IPS-15b (cell line): Measurements from ENCODE around the gene KRTAP4-11.
"Not testable (repeated sequence)": the region's sequence is repeated elsewhere in the genome, so short reads cannot be mapped to it uniquely, and the experiment has no call there.

Experiments used
- H3K27me3 ChIP-seq: one replicate; pipeline ENCODE4 v1.6.1; 2013; ENCODE audit warnings: low read length; ENCODE audit not compliant: control insufficient read depth, insufficient read depth
- H3K36me3 ChIP-seq: one replicate; pipeline ENCODE4 v1.6.1; 2013; ENCODE audit warnings: low read length; ENCODE audit not compliant: control insufficient read depth, insufficient read depth
- H3K4me1 ChIP-seq: one replicate; pipeline ENCODE4 v1.6.1; 2013; ENCODE audit warnings: mild to moderate bottlenecking, low read length; ENCODE audit not compliant: control insufficient read depth, insufficient read depth
- H3K4me3 ChIP-seq: one replicate; pipeline ENCODE4 v1.5.1; 2013; ENCODE audit warnings: low read depth, low read length
- H3K9ac ChIP-seq: one replicate; pipeline ENCODE4 v1.6.1; 2013; ENCODE audit warnings: low read depth, mild to moderate bottlenecking, low read length
- H3K9me3 ChIP-seq: one replicate; pipeline ENCODE4 v1.6.1; 2013; ENCODE audit warnings: mild to moderate bottlenecking, low read length; ENCODE audit not compliant: control insufficient read depth, insufficient read depth

KRTAP4-11 gene

DNA sequence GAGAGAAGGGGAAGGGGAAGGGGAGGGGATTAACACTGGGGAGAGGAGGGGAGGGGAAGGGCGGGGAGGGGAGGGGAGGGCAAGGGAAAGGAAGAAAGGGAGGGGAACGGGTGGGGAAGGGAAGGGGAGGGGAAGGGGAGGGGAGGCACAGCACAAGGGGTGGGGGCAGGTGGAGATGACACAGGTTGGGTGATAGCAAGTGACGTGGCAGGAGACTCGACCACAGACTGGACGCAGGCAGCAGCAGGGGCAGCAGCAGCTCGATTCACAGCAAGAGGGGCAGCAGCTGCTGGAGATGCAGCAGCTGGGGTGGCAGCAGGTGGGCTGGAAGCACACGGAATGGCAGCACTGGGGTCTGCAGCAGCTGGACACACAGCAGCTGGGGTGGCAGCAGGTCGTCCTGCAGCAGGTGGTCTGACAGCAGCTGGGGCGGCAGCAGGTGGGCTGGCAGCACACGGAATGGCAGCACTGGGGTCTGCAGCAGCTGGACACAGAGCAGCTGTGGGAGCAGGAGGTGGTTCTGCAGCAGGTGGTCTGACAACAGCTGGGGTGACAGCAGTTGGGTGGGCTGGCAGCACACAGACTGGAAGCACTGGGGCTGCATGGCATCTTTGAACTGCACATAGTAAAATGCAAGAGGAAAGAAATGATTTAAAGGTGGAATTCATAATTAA lies 16.4 kb downstream of the KRTAP4-11 start, which contains the start of gene KRTAP4-16:
Gene KRTAP4-16, minus strand, starts transcription at position 624 of the 674 bp plus-strand sequence. Its CDS starts 0 bp downstream, at position 624.
- no peak within 1 kb of the TSS for H3K4me3 ChIP-seq
- no peaks in the 10 kb centered on the region for H3K9me3 ChIP-seq
- H3K9ac ChIP-seq, result no peak within 1 kb of the TSS
- H3K27me3 ChIP-seq, result no peaks in the 10 kb centered on the region
- H3K36me3 ChIP-seq, result no peaks in the 10 kb centered on the region
- H3K4me1 ChIP-seq, result no peaks in the 10 kb centered on the region

DNA sequence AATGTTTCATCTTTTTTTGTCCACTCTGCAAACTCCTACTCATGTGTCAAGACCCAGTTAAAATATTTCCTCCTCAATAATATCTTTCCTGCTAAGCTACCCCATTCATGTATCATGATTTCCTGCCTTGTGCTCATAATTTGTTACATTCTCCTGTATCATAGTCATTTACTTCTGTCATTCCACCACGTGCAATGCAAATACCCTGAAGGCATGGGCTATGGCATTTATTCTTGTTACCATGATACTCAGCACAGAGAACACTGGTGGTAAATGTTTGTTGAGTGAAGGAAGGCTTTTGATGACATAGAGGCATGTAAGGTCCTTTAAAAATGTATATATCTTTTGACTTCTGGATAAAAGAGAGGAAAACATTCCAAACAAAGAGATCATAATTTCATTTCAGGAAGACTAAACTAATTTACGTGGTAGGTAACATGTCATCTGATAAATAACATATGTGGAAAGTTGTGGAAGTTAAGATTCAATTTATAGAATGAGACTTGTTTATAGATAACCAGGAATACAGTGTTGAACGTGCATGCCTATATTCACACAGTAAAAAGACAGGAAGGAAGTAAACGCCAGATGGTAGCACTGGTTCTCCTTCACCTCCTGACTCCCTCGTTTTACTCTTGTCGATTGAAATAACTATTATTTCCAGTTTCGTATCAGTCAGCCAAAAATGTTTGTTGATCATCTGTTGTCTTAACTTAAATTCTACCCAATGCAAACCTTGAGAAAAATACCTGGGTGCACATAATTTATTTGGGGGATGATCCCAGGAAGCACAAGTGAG lies 18.3 kb downstream of the KRTAP4-11 start:
- not testable (repeated sequence) for H3K9me3 ChIP-seq, H3K9ac ChIP-seq, H3K27me3 ChIP-seq, H3K4me1 ChIP-seq, H3K4me3 ChIP-seq, H3K36me3 ChIP-seq

- H3K4me1 ChIP-seq, result peaks cover 2% of the 10 kb centered on the region
- no peak overlapping the region for H3K4me3 ChIP-seq
- no peak overlapping the region for H3K9ac ChIP-seq
- H3K36me3 ChIP-seq, result no peaks in the 10 kb centered on the region
- H3K27me3 ChIP-seq, result no peaks in the 10 kb centered on the region
- H3K9me3 ChIP-seq, result no peaks in the 10 kb centered on the region
Measured at GRCh38 chr17:41098481-41098880, 19.7 kb downstream of the KRTAP4-11 start.

DNA sequence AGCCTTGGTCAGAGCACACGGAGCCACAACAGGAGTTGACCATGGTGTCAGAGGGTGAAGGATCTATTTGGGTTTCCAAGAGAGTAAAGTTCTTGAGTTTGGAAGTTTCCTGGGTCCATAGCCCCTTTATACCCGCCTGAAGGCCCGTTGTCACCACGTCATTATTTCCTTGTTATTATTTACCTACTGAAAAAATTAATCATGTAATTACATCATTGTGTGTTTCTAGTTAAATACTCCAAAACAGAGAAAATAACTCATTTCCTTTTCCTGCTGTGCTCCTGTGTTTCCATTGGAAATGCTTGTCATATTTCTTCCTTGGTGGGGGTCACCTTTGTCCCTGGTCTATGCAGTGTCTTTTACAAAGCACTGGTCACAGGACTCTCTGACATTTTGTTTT lies 20.1 kb downstream of the KRTAP4-11 start, which contains the start of gene KRTAP4-8:
Gene KRTAP4-8, minus strand, starts transcription at position 101 of the 400 bp plus-strand sequence. Its CDS starts 58 bp downstream, at position 43.
- Histone ChIP-seq H3K9me3 (no peaks in the 10 kb centered on the region), H3K36me3 (no peaks in the 10 kb centered on the region), H3K4me3 (no peak within 1 kb of the TSS), H3K9ac (no peak within 1 kb of the TSS), H3K27me3 (no peaks in the 10 kb centered on the region), H3K4me1 (peaks cover 2% of the 10 kb centered on the region)

DNA sequence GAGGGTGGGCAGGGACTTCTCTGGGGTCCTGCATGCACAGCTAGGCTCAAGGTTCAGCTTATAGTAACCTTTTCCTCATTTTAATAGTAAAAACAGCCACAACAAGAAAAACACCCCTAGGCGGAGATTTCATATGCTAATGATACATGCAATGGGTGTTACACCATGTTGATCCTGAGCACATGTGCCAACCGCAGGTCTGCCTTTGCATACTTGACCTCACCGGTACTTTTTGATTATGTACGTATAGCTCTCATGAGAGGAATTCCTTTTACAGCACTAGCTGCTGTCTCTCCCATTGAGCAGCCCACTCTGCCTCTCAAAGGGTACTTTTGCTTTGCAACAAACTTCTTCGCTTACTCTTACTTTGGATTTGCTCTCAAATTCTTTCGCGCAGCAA lies 22.1 kb downstream of the KRTAP4-11 start:
- no peak overlapping the region for H3K9ac ChIP-seq
- no peak overlapping the region for H3K4me3 ChIP-seq
- H3K9me3 ChIP-seq, result peaks cover 3% of the 10 kb centered on the region
- peaks cover 2% of the 10 kb centered on the region for H3K4me1 ChIP-seq
- no peaks in the 10 kb centered on the region for H3K27me3 ChIP-seq
- H3K36me3 ChIP-seq, result no peaks in the 10 kb centered on the region

GRCh38 chr17:41088760-41089352 lies 29.3 kb downstream of the KRTAP4-11 start:
- H3K4me1 ChIP-seq, H3K9ac ChIP-seq, H3K4me3 ChIP-seq, H3K27me3 ChIP-seq, H3K36me3 ChIP-seq, H3K9me3 ChIP-seq: not testable (repeated sequence)

DNA sequence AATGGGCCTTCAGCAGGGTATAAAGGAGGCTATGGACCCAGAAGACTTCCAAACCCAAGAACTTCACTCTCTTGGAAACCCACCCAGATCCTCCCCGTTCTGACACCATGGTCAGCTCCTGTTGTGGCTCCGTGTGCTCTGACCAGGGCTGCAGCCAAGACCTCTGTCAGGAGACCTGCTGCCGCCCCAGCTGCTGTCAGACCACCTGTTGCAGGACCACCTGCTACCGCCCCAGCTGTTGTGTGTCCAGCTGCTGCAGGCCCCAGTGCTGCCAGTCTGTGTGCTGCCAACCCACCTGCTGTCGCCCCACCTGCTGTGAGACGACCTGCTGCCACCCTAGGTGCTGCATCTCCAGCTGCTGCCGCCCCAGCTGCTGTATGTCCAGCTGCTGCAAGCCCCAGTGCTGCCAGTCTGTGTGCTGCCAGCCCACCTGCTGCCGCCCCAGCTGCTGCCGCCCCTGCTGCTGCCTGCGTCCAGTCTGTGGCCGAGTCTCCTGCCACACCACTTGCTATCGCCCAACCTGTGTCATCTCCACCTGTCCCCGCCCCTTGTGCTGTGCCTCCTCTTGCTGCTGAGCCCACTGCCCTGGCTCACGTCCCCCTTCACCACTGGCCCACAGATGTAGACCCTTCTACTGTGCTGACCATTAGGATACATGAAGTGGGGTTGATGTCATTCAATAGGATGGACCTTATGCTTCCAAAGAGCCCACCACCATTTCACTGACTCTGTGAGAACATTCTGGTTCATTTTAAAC lies 33.9 kb downstream of the KRTAP4-11 start, which contains the start of gene KRTAP4-7:
Gene KRTAP4-7, plus strand, starts transcription at position 51 of the 757 bp plus-strand sequence. Its CDS starts 57 bp downstream, at position 108.
- not testable (repeated sequence) for H3K4me1 ChIP-seq, H3K9me3 ChIP-seq, H3K36me3 ChIP-seq, H3K27me3 ChIP-seq, H3K9ac ChIP-seq, H3K4me3 ChIP-seq

GRCh38 chr17:41083427-41083826 lies 34.7 kb downstream of the KRTAP4-11 start:
- not testable (repeated sequence) for H3K4me1 ChIP-seq, H3K36me3 ChIP-seq, H3K9ac ChIP-seq, H3K27me3 ChIP-seq, H3K4me3 ChIP-seq, H3K9me3 ChIP-seq

DNA sequence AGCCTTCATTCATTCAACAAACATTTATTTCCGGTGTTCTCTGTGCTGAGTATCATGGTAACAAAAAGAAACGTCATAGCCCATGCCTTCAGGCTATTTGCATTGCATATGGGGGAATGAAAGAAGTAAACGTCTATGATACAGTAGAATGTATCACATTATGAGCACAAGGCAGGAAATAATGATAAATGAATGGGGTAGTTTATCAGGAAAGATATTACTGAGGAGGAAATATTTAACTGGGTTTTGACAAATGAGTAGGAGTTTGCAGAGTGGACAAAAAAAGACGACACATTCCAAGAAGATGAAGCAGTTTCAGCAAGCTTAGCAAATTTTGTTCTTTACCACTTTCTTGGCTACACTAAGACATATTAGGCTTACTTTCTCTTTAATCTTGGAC lies 35.5 kb downstream of the KRTAP4-11 start:
- no peak overlapping the region for H3K4me3 ChIP-seq

GRCh38 chr17:41076788-41077187 lies 41.4 kb downstream of the KRTAP4-11 start:
- no peak overlapping the region for H3K4me3 ChIP-seq
- no peaks in the 10 kb centered on the region for H3K9me3 ChIP-seq
- H3K9ac ChIP-seq, result no peak overlapping the region
- no peaks in the 10 kb centered on the region for H3K27me3 ChIP-seq
- no peaks in the 10 kb centered on the region for H3K36me3 ChIP-seq
- H3K4me1 ChIP-seq, result no peaks in the 10 kb centered on the region

More for the DNA sequence above, 35.5 kb downstream of the KRTAP4-11 start:
- H3K9ac ChIP-seq, result no peak overlapping the region
- no peaks in the 10 kb centered on the region for H3K27me3 ChIP-seq
- no peaks in the 10 kb centered on the region for H3K36me3 ChIP-seq
- H3K9me3 ChIP-seq, result no peaks in the 10 kb centered on the region
- H3K4me1 ChIP-seq, result no peaks in the 10 kb centered on the region

DNA sequence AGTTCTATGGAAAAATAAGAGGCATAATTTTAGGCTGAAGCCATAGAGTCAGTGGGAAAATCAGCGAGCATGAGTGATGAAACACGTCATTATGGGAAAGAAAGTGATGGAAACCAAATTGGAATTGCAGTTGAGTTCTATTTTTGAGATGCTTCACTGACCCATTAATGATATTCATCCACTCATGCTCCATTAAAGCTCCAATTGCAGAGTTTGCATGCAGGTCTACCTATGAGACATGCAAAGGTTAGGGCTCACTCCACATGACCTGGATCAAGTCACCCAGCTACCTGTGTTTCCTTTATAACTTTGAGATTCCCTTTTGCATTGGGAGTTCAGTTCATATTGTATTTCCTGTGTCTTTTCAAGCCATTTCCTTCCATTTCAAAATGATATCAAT lies 44.5 kb downstream of the KRTAP4-11 start:
- H3K36me3 ChIP-seq, result no peaks in the 10 kb centered on the region
- no peak overlapping the region for H3K9ac ChIP-seq
- no peak overlapping the region for H3K4me3 ChIP-seq
- no peaks in the 10 kb centered on the region for H3K4me1 ChIP-seq
- no peaks in the 10 kb centered on the region for H3K27me3 ChIP-seq
- H3K9me3 ChIP-seq, result no peaks in the 10 kb centered on the region
